GM18520 (cell line): Measurements from ENCODE around the gene HEATR1.
"Not testable (repeated sequence)": the region's sequence is repeated elsewhere in the genome, so short reads cannot be mapped to it uniquely, and the experiment has no call there.

ENCODE experiments used
- ATAC-seq: cut with Tn5 transposase; IDR thresholded peaks from one replicate; pipeline ENCODE4 v1.9.1; 2021; ENCODE audit not compliant: unreplicated experiment

Gene HEATR1

GRCh38 chr1:236602171-236602570 lies 2.1 kb downstream of the HEATR1 start:
- ATAC-seq = no peak

- ATAC-seq = no peak
These were observed 13.7 kb downstream of the HEATR1 start for GRCh38 chr1:236590553-236591150.

- no peak for ATAC-seq
These were observed 14.8 kb downstream of the HEATR1 start for GRCh38 chr1:236589531-236589930.

- no peak for ATAC-seq
These were observed 22.8 kb downstream of the HEATR1 start for GRCh38 chr1:236581528-236581927.

- ATAC-seq = not testable (repeated sequence)
These were observed 23.9 kb downstream of the HEATR1 start for GRCh38 chr1:236580404-236580803.

GRCh38 chr1:236578661-236579060 lies 25.7 kb downstream of the HEATR1 start:
- ATAC-seq = no peak

GRCh38 chr1:236577041-236577440 lies 27.3 kb downstream of the HEATR1 start:
- ATAC-seq = not testable (repeated sequence)

GRCh38 chr1:236576004-236576403 lies 28.3 kb downstream of the HEATR1 start:
- no peak for ATAC-seq

- no peak for ATAC-seq
These were observed 28.8 kb downstream of the HEATR1 start for GRCh38 chr1:236575523-236575922.

- no peak for ATAC-seq
These were observed 35.9 kb downstream of the HEATR1 start for GRCh38 chr1:236568285-236568894.

- ATAC-seq = no peak
These were observed 38.8 kb downstream of the HEATR1 start for GRCh38 chr1:236565530-236565929.

GRCh38 chr1:236561976-236562375 lies 42.3 kb downstream of the HEATR1 start:
- ATAC-seq = no peak

GRCh38 chr1:236560213-236560771 lies 44.0 kb downstream of the HEATR1 start:
- no peak for ATAC-seq

GRCh38 chr1:236558846-236559245 lies 45.5 kb downstream of the HEATR1 start:
- no peak for ATAC-seq

- ATAC-seq = no peak
These were observed 46.2 kb downstream of the HEATR1 start for GRCh38 chr1:236558081-236558480.

GRCh38 chr1:236556606-236557005 lies 47.7 kb downstream of the HEATR1 start:
- ATAC-seq = no peak

GRCh38 chr1:236553370-236553769 lies 50.9 kb downstream of the HEATR1 start:
- no peak for ATAC-seq

GRCh38 chr1:236552901-236553300 lies 51.4 kb downstream of the HEATR1 start:
- no peak for ATAC-seq

- no peak for ATAC-seq
These were observed 52.2 kb downstream of the HEATR1 start for GRCh38 chr1:236552096-236552495.

GRCh38 chr1:236550961-236551851 lies 53.1 kb downstream of the HEATR1 start:
- no peak for ATAC-seq

- ATAC-seq = no peak
These were observed 55.9 kb downstream of the HEATR1 start for GRCh38 chr1:236548452-236548851.
